Cerebellar nuclear complex (tissue), 1 donor: ENCODE results near the gene RILPL1.
"Not testable (repeated sequence)": the region's sequence is repeated elsewhere in the genome, so short reads cannot be mapped to it uniquely, and the experiment has no call there.

ENCODE experiments used
- DNase-seq, 2 experiments: peaks; one replicate each; lab custom pipeline; 2025; lab: John Stamatoyannopoulos, UW

RILPL1 gene, protein sequence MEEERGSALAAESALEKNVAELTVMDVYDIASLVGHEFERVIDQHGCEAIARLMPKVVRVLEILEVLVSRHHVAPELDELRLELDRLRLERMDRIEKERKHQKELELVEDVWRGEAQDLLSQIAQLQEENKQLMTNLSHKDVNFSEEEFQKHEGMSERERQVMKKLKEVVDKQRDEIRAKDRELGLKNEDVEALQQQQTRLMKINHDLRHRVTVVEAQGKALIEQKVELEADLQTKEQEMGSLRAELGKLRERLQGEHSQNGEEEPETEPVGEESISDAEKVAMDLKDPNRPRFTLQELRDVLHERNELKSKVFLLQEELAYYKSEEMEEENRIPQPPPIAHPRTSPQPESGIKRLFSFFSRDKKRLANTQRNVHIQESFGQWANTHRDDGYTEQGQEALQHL

DNA sequence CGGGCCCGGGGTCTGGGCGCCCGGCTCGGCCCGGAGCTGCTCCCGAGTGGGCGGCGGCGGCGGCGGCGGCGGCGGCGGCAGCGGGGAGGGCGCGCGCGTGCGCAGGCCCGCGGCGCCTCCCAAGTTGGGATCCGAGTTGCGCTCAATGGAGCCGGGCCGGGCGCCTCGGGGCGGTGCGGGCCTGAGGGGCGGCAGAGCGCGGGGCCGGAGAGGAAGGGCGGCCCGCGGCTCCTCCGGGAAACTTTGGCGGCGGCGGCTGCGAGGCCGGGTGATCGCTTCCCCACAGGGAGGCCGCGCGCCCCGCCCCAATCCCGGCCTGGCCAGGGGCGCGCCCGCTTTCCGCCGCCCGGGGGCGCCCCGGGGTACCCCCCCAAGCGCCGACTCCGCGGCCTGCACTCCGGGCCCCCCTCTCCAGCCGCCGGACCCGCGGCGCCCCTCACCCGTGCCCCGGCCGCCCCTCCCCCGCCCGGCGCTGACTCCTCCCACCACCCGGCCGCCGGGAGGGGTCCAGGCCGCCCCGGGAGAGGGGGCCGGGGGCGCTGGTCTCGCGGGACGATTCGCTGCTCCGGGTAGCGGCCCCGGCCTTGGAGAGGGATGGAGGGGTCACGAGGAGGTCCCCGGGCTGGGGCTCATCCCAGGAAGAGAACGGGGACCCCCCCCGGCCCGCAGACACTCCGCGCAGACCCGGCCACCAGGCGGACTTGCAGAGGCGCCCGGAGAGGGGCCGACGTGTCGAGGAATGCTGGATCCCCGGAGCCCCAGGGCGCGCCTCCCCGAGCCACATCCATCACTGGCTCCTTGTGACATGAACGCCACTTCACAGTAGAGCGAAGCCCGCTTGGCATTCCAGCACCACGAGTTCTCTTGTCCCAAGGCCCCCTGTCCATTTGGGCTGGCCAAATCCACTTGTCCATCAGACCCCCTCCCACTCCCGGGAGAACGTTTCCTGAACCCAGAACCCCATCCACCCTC, at the start of gene RILPL1:
Gene RILPL1, minus strand, starts transcription at position 48 of the 972 bp plus-strand sequence. CDS start 237 bp downstream, outside the sequence.
- no peak for DNase-seq

DNA sequence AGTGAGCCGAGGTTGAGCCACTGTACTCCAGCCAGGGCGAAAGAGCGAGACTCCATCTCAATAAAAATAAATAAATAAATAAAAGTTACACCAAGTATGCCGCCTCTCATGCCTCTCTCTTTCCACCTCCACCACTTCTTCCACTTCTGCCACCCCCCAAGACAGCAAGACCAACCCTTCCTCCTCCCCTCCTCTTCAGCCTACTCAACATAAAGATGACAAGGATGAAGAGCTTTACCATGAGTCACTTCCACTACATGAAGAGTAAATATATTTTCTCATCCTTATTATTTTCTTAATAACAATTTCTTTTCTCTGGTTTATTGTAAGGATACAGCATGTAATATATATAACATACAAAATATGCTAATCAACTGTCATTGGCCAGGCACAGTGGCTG, 47.3 kb upstream of the RILPL1 start:
- no peak for DNase-seq

DNA sequence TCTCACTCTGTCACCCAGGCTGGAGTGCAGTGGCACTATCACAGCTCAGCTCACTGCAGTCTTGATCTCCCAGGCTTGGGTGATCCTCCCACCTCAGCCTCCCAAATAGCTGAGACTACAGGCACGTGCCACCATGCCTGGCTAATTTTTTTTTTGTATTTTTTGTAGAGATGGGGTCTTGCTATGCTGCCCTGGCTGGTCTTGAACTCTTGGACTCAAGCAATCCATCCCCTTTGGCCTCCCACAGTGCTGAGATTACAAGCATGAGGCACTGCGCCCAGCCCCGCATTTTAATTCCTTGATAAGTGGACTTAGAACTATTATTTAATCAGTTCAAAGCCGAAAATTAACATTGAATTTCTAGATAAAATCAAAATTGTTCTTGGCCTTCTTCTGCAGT, 45.3 kb upstream of the RILPL1 start:
- DNase-seq: not testable (repeated sequence)

DNA sequence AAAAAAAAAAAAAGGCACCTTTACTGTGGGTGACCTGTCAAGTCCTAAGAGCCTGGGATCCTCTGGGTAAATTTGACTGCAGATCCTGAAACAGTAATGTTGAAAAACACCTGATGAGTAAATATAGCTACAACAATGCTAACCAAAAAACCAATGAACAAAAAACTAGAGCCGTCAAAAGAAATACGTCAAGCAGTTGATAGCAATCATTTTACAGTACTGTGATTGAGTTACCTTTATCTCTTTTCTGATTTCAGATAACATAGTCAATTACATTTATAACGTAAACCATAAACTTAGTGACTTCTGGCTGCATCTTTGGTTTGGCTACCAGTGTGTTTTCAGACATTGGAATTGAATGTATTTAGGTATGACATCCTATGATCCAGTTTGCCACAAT, 44.7 kb upstream of the RILPL1 start:
- DNase-seq: no peak

DNA sequence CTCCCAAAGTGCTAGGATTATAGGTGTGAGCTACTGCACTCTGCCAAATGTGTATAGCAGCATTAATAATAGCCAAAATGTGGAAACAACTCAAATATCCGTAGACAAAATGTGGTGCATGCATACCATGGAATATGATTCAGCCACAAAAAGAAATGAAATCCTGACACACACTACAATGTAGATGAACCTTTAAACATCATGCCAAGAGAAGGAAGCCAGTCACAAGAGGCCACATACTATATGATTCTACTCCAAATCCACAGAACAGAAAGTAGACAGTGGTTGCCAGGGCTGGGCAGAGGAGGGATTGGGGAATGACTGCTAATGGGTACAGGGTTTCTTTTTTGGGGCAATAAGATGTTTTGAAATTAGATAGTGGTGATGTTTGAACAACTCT, 43.1 kb upstream of the RILPL1 start:
- DNase-seq: no peak

GRCh38 chr12:123573870-123574269, 40.4 kb upstream of the RILPL1 start:
- no peak for DNase-seq

DNA sequence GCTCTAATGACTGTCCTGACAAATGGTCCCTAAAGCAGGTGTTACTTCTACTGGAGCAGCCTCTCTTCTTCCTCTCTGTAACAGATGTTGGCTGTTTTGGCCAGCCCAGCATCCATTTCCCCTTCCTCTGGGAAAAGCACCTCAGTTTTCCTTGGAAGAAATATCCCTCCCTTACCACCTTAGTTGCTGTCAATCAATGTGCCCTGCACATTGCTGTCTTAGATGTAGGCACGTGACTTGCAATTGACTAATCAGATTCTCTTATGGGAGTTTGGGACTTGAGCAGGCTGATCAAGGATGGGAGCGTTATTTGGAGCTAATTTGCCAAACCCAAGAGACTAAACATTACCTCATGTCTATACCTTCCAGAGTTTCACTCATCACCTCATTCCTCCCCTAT, 38.9 kb upstream of the RILPL1 start:
- no peak for DNase-seq

- DNase-seq: no peak
Observed at GRCh38 chr12:123571343-123571813, 37.9 kb upstream of the RILPL1 start.

GRCh38 chr12:123559468-123559867, 25.9 kb upstream of the RILPL1 start:
- DNase-seq: no peak

GRCh38 chr12:123558487-123558886, 25.0 kb upstream of the RILPL1 start:
- DNase-seq: not testable (repeated sequence)

- not testable (repeated sequence) for DNase-seq
Observed at GRCh38 chr12:123554843-123555242, 21.3 kb upstream of the RILPL1 start.

DNA sequence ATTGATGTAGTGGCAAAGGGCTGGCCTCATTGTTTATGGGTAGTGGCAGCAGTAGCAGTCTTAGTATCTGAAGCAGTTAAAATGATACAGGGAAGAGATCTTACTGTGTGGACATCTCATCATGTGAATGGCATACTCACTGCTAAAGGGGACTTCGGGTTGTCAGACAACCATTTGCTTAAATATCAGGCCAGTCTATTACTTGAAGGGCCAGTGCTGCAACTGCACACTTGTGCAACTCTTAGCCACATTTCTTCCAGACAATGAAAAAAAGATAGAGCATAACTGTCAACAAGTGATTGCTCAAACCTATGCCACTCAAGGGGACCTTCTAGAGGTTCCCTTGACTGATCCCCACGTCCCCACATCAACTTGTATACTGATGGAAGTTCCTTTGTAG, 20.6 kb upstream of the RILPL1 start:
- not testable (repeated sequence) for DNase-seq

- DNase-seq: no peak
Observed at GRCh38 chr12:123550700-123551099, 17.2 kb upstream of the RILPL1 start.

- no peak for DNase-seq
Observed at GRCh38 chr12:123548107-123548506, 14.6 kb upstream of the RILPL1 start.

DNA sequence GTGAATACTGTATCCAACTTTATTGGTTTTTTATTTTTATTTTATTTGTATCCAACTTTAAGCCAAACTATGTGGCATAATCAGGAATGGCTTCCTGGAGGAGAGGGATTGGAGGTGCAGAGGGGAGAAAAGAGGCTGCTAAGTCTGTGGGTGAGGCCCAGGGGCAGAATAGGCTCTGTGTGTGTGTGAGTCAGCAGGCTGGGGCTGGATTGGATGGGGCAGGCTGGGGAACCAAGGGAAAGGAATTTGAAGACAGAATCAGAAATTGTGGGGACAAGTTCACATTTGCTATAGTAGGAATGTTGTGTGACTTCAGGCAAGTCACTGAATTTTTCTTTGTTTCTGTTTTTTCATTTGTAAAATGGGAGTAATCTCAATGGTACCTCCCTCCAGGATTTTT, 12.8 kb upstream of the RILPL1 start:
- DNase-seq: no peak

- DNase-seq: no peak
Observed at GRCh38 chr12:123543541-123543940, 10.0 kb upstream of the RILPL1 start.

DNA sequence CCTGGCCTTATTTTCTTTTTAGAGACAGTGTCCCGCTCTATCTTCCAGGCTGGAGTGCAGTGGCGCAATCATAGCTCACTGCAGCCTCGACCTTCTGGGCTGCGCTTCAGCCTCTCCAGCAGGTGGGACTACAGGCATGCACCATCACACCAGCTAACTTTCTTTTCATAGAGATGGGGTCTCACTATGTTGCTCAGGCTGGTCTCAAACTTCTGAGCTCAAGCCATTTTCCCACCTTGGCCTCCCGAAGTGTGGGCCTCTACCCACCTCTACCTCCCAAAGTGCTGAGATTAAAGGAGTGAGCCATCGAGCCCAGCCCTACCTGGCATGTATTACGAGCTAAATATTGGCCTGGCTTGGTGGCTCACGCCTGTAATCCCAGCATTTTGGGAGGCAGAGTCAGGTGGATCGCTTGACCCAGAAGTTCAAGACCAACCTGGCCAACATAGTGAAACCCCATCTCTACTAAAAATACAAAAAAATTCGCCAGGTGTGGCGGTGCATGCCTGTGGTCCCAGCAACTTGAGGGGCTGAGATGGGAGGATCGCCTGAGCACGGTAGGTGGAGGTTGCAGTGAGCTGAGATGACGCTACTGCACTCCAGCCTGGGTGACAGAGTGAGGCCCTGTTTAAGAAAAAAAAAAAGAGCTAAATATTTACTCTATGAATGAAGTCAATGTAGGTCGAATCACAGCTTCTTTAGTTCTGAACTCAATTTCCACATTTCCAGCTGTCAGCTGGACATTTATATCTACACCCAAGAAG, 7.6 kb upstream of the RILPL1 start:
- no peak for DNase-seq

DNA sequence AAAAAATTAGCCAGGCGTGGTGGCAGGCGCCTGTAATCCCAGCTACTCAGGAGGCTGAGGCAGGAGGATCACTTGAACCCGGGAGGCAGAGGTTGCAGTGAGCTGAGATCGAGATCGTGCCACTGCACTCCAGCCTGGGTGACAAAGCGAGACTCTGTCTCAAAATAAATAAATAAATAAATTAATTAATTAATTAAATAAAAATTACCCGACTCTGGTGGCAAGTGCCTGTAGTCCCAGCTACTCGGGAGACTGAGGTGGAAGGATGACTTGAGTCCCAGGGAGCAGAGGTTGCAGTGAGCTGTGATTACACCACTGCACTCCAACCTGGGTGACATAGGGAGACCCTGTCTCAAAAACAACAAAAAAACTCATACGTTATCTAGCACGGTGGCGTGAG, 2.4 kb upstream of the RILPL1 start:
- not testable (repeated sequence) for DNase-seq

- DNase-seq: no peak
Observed at GRCh38 chr12:123532808-123533649, 490 bp downstream of the RILPL1 start.

- DNase-seq: no peak
Observed at GRCh38 chr12:123532019-123532418, 1.5 kb downstream of the RILPL1 start.

DNA sequence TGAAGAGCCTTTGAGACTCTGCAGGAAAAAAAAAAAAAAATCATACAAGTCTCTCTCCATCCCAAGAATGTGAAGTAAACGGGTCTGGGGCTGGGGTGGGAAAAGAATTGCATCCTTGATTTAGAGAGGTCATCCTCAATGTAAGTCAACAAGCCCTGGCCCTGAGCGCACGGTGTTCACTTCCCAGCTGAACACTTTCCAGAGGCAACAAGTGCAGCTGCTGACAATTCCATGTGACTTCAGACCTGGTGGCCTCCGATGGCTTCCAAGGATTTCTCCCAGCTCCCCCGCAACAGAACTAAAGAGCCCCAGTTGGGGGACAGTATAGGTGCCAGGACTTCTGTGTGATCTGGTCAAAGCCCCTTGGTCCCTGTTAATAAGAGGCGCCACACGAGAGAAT, 2.4 kb downstream of the RILPL1 start:
- DNase-seq: no peak
